PC-9 (cell line): ENCODE results near the gene AKTIP. TPM values are rescaled to one million over a fixed set of nuclear protein-coding genes. Genes with fewer than 3 reads are reported as not detected.

Experiments used
- BruUV-seq: library from RNA; stranded (reverse); fragments of 400-500 nt; replicated peaks from 2 replicates; lab custom pipeline; 2021; lab: Mats Ljungman, UMichigan
- CTCF ChIA-PET: fragments of 300-600 bp; sonication (Branson Sonifier 250); formaldehyde crosslinking; loops from one replicate; lab custom pipeline; 2022; ENCODE audit warnings: antibody characterized with exemption; lab: Charles Lee
- POLR2A ChIA-PET: fragments of 300-600 bp; sonication (Branson Sonifier 250); formaldehyde crosslinking; loops from one replicate; lab custom pipeline; 2022; ENCODE audit warnings: antibody characterized with exemption; ENCODE audit not compliant: unreplicated experiment; lab: Charles Lee
- DNase-seq, 2 experiments: peaks; one replicate each; pipeline versions ENCODE4 v3.0.0 to v3.0.0-alpha.2; 2015 to 2022; ENCODE audit warnings: mixed read lengths in 1 of 2
- H2AFZ ChIP-seq: fragments of 200-600 bp; sonication (generic); 2 replicates; pipeline ENCODE4 v1.8.1; 2017; ENCODE audit warnings: antibody characterized with exemption
- H3F3A ChIP-seq: fragments of 200-600 bp; sonication (generic); 2 replicates; pipeline ENCODE4 v1.8.1; 2017; ENCODE audit warnings: antibody characterized with exemption, mild to moderate bottlenecking, low read depth; ENCODE audit not compliant: insufficient read depth
- H3K27ac ChIP-seq: fragments of 200-600 bp; sonication (generic); 2 replicates; pipeline ENCODE4 v1.6.1; 2016; ENCODE audit warnings: mixed run types
- H3K27me3 ChIP-seq: fragments of 200-600 bp; sonication (generic); 2 replicates; pipeline ENCODE4 v1.6.1; 2016; ENCODE audit warnings: low read depth, mixed run types; ENCODE audit not compliant: insufficient read depth
- H3K36me3 ChIP-seq: fragments of 200-600 bp; sonication (generic); 2 replicates; pipeline ENCODE4 v1.6.1; 2016; ENCODE audit warnings: low read depth, mixed run types
- H3K4me1 ChIP-seq: fragments of 200-600 bp; sonication (generic); replicated peaks from 2 replicates; pipeline ENCODE4 v1.6.1; 2016; ENCODE audit warnings: mixed run types; ENCODE audit not compliant: insufficient read depth
- H3K4me2 ChIP-seq: fragments of 200-600 bp; sonication (generic); 2 replicates; pipeline ENCODE4 v1.6.1; 2017; ENCODE audit warnings: mixed run types
- H3K4me3 ChIP-seq: fragments of 200-600 bp; sonication (generic); 2 replicates; pipeline ENCODE4 v1.6.1; 2016; ENCODE audit warnings: mixed run types
- H3K79me2 ChIP-seq: fragments of 200-600 bp; sonication (generic); 2 replicates; pipeline ENCODE4 v1.6.1; 2017; ENCODE audit warnings: low read depth, mixed run types
- H3K9me2 ChIP-seq: fragments of 200-600 bp; sonication (generic); 2 replicates; pipeline ENCODE4 v1.8.1; 2017; ENCODE audit warnings: mild to moderate bottlenecking; ENCODE audit not compliant: insufficient read depth
- H3K9me3 ChIP-seq: fragments of 200-600 bp; sonication (generic); 2 replicates; pipeline ENCODE4 v1.8.1; 2016; ENCODE audit warnings: low read depth; ENCODE audit not compliant: insufficient read depth
- H4K20me1 ChIP-seq: fragments of 200-600 bp; sonication (generic); 2 replicates; pipeline ENCODE4 v1.8.1; 2017; ENCODE audit not compliant: insufficient read depth
- EZH2 ChIP-seq: fragments of 200-600 bp; sonication (generic); IDR thresholded peaks from 2 replicates; pipeline ENCODE4 v1.8.0; 2017; ENCODE audit warnings: antibody characterized with exemption, low read depth
- intact Hi-C: fragments of 100-400 bp; cut with micrococcal nuclease; formaldehyde crosslinking; loops from one replicate; pipeline ENCODE4 v1.10.0; 2022; ENCODE audit not compliant: unreplicated experiment
- total RNA-seq: library from RNA; stranded (reverse); gene quantifications from 2 replicates; pipeline ENCODE4 v1.2.3, GENCODE V29; 2021
- TF ChIP-seq, protein P1 (sequence below): fragments of 200-600 bp; sonication (generic); conservative IDR thresholded peaks from 2 replicates; pipeline ENCODE4 v1.6.1; 2017; ENCODE audit warnings: mixed run types, antibody characterized with exemption, mild to moderate bottlenecking, moderate library complexity

Gene AKTIP
- total RNA-seq, 1 experiment from 2014 or later: 33.0 TPM

DNA sequence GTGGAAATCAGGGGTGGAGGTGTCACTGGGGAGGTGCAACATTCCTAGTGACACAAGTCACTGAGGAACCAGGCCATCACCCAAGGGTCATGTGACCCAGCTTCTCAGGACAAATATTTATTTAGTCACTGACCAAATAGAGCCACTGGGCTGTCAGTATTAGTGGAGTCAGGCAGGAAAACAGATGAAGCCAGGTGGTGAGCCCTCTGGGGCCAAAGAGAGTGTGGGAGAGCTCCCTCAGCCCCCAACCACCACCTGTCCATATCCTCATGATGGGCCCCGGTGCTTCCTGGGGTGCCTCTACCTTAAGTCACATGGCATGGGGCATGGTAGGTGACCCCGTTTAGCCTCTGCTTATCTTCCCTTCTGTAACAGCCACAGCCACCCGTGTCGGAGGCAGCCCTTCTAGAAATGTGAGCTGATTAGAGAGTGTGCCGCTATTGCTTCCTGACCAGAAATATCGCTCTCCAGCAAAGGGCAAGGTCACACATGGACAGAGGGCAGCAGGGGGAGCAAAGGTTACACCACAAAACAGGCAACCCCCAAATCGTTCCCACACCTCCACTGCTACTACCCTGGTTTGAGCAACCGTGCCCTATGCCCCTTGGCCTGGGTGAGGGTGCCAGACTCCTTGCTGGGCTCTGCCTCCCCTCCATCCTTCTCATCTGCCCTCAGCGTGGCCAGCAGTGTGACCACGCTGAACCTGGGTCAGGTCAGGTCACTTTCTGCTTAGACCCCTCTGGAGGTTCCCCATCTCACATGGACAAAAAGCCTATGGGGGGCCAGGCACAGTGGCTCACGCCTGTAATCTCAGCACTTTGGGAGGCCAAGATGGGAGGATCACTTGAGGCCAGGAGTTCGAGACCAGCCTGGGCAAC, 8.6 kb upstream of the AKTIP start:
- TF ChIP-seq, protein P1, sequence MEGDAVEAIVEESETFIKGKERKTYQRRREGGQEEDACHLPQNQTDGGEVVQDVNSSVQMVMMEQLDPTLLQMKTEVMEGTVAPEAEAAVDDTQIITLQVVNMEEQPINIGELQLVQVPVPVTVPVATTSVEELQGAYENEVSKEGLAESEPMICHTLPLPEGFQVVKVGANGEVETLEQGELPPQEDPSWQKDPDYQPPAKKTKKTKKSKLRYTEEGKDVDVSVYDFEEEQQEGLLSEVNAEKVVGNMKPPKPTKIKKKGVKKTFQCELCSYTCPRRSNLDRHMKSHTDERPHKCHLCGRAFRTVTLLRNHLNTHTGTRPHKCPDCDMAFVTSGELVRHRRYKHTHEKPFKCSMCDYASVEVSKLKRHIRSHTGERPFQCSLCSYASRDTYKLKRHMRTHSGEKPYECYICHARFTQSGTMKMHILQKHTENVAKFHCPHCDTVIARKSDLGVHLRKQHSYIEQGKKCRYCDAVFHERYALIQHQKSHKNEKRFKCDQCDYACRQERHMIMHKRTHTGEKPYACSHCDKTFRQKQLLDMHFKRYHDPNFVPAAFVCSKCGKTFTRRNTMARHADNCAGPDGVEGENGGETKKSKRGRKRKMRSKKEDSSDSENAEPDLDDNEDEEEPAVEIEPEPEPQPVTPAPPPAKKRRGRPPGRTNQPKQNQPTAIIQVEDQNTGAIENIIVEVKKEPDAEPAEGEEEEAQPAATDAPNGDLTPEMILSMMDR: no peak
- no peak for TF ChIP-seq EZH2
- ChIA-PET CTCF (interaction anchor here (0.6 kb wide), 1 partner anchor 82 kb away, joined by 3 read pairs; no protein-coding TSS in a partner anchor), POLR2A (no interaction called here)
- Histone ChIP-seq H3K27ac (no peak overlapping the region), H4K20me1 (no peaks in the 10 kb centered on the region), H3F3A (no peaks in the 10 kb centered on the region), H3K9me3 (no peaks in the 10 kb centered on the region), H3K9me2 (no peaks in the 10 kb centered on the region), H2AFZ (no peak overlapping the region), H3K79me2 (no peaks in the 10 kb centered on the region), H3K4me1 (peaks cover 15% of the 10 kb centered on the region), H3K27me3 (no peaks in the 10 kb centered on the region), H3K4me2 (peak overlapping the region; percentile 39), H3K36me3 (no peaks in the 10 kb centered on the region), H3K4me3 (no peak overlapping the region)
- intact Hi-C loops: no loop called here
- BruUV-seq: no TSS peak
- peak; percentile 56 to 87 for DNase-seq

DNA sequence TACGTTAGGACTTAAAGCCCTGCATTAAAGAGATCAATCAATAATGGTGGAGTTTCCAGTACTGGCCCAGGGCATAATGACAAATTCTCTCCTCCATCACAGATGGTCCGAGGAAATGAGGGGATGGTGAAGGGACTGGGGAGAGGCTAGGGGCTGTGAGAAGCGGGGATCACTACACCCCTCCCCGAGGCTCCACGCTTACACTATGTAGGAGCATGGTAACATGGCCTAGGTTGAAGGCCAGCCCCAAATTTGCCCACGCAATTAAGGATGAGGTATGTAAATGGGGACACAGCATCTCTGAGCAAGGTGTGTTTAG, 8.0 kb upstream of the AKTIP start:
- TF ChIP-seq, protein P1: no peak
- TF ChIP-seq EZH2: no peak
- DNase-seq: no peak
- Histone ChIP-seq H3K27me3 (no peaks in the 10 kb centered on the region), H3K9me3 (no peaks in the 10 kb centered on the region), H3K36me3 (no peaks in the 10 kb centered on the region), H3F3A (no peaks in the 10 kb centered on the region), H3K9me2 (no peaks in the 10 kb centered on the region), H3K4me1 (peaks cover 15% of the 10 kb centered on the region), H4K20me1 (no peaks in the 10 kb centered on the region), H3K27ac (no peak overlapping the region), H2AFZ (no peak overlapping the region), H3K4me3 (no peak overlapping the region), H3K4me2 (peak overlapping the region; percentile 39), H3K79me2 (no peaks in the 10 kb centered on the region)
- ChIA-PET CTCF (no interaction called here), POLR2A (no interaction called here)
- intact Hi-C loops: no loop called here
- BruUV-seq: no TSS peak

DNA sequence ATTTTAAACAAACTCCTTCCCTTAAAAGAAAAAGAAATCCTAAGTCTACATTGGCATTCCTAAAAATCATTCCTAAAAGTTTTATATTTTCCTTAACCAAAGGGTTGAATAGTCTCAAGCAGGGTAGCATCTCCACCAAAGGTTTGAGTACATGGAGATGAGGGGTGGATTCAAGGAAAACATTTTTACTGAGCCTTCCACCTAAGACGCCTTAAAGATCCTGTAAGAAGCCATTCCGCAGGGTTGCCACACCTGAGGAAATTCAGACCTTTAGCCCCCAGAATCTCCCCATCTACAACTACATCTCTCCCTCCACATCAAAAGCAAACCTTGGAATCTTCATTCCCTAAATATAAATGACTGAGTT, 7.7 kb upstream of the AKTIP start:
- TF ChIP-seq EZH2: no peak
- TF ChIP-seq, protein P1: peak; percentile 55; the same call in 1 of the 2 replicates
- Histone ChIP-seq H3K4me3 (no peak overlapping the region), H3K27me3 (no peaks in the 10 kb centered on the region), H2AFZ (no peak overlapping the region), H4K20me1 (no peaks in the 10 kb centered on the region), H3K9me2 (no peaks in the 10 kb centered on the region), H3F3A (no peaks in the 10 kb centered on the region), H3K9me3 (no peaks in the 10 kb centered on the region), H3K27ac (no peak overlapping the region), H3K4me2 (peak overlapping the region; percentile 39), H3K79me2 (no peaks in the 10 kb centered on the region), H3K4me1 (peaks cover 15% of the 10 kb centered on the region), H3K36me3 (no peaks in the 10 kb centered on the region)
- intact Hi-C loops: no loop called here
- DNase-seq: no peak
- ChIA-PET POLR2A (interaction anchor here (0.5 kb wide), 1 partner anchor 75 kb away, joined by 3 read pairs; no protein-coding TSS in a partner anchor), CTCF (interaction anchor here (0.7 to 1.0 kb wide), 3 partner anchors 221 to 1318 kb away, joined by 3 read pairs; no protein-coding TSS in a partner anchor)
- no TSS peak for BruUV-seq
